HG03442 (cell line): ENCODE results near the gene TMEM220.

ENCODE experiments used
- ATAC-seq: cut with Tn5 transposase; IDR thresholded peaks from one replicate; pipeline ENCODE4 v1.9.1; 2021; ENCODE audit warnings: mild to moderate bottlenecking, moderate library complexity; ENCODE audit not compliant: unreplicated experiment

Gene TMEM220

GRCh38 chr17:10673312-10673711 lies 56.5 kb downstream of the TMEM220 start:
- no peak for ATAC-seq

GRCh38 chr17:10668775-10669174 lies 61.0 kb downstream of the TMEM220 start:
- no peak for ATAC-seq

GRCh38 chr17:10666906-10667305 lies 62.9 kb downstream of the TMEM220 start:
- ATAC-seq, result no peak

DNA sequence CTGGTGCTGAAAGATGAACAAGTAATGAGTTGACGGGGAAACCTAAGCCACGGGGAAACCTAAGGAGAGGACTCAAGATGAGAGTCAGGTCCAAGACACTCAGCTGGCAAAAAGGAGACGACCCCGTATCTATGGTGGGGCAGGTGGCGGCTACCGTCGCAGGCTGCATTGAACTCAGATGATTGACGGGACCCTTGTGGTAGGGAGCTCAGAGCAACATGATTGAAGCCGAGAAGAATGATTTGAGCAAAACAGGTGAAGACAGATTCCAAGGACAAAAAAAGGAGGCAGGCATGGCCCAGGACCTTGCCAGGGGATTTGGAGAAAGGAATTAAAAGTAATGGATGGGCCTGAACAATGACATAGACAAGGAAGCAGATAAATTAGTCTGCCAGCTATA lies 65.3 kb downstream of the TMEM220 start:
- no peak for ATAC-seq
